GM12875 (cell line): ENCODE results near the gene EPS8L3.
"Not testable (repeated sequence)": the region's sequence is repeated elsewhere in the genome, so short reads cannot be mapped to it uniquely, and the experiment has no call there.

Source experiments
- H3K4me3 ChIP-seq: one replicate; pipeline ENCODE4 v1.5.1; 2011; ENCODE audit warnings: low read depth, low read length, control low read depth
- TF ChIP-seq, protein P1 (sequence below): IDR thresholded peaks from 2 replicates; pipeline ENCODE4 v1.5.1; 2011; ENCODE audit warnings: low read depth, mild to moderate bottlenecking, control low read depth, inconsistent platforms, low read length, moderate library complexity, borderline replicate concordance; ENCODE audit not compliant: insufficient read depth

EPS8L3 gene

DNA sequence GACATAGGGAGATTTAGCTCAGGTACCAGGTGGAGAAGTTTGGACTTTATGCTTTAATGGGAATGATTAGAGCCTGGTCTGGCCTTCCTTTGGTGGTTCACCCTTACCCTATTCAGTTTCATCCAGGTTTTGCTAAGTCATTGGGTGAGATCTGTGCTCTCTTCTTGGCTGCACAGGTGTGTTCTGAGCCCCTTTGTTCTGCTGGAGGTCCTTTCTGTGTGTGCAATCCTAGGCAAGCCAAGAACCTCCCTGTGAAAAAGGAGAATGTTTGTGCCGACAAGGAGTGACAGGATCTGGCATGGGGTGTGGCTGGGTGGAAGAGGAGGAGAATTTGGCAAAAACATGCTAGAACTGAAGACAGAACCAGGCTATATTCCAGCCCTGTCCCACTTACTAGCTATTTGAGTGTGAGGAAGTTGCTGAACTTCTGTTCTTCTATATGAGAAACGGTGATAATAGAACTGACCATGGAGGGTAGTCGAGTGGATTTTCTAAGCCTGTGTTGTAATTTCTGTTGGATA is 47.1 kb downstream of the EPS8L3 start:
- no peak overlapping the region for H3K4me3 ChIP-seq
- TF ChIP-seq, protein P1, sequence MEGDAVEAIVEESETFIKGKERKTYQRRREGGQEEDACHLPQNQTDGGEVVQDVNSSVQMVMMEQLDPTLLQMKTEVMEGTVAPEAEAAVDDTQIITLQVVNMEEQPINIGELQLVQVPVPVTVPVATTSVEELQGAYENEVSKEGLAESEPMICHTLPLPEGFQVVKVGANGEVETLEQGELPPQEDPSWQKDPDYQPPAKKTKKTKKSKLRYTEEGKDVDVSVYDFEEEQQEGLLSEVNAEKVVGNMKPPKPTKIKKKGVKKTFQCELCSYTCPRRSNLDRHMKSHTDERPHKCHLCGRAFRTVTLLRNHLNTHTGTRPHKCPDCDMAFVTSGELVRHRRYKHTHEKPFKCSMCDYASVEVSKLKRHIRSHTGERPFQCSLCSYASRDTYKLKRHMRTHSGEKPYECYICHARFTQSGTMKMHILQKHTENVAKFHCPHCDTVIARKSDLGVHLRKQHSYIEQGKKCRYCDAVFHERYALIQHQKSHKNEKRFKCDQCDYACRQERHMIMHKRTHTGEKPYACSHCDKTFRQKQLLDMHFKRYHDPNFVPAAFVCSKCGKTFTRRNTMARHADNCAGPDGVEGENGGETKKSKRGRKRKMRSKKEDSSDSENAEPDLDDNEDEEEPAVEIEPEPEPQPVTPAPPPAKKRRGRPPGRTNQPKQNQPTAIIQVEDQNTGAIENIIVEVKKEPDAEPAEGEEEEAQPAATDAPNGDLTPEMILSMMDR, result no peak

GRCh38 chr1:109716121-109716520 is 47.6 kb downstream of the EPS8L3 start:
- no peak overlapping the region for H3K4me3 ChIP-seq
- TF ChIP-seq, protein P1, result no peak

- TF ChIP-seq, protein P1, result no peak
- no peak overlapping the region for H3K4me3 ChIP-seq
Observed at GRCh38 chr1:109714661-109715372, 48.9 kb downstream of the EPS8L3 start.

- TF ChIP-seq, protein P1, result no peak
- H3K4me3 ChIP-seq, result no peak overlapping the region
Observed at GRCh38 chr1:109713636-109714035, 50.1 kb downstream of the EPS8L3 start.

DNA sequence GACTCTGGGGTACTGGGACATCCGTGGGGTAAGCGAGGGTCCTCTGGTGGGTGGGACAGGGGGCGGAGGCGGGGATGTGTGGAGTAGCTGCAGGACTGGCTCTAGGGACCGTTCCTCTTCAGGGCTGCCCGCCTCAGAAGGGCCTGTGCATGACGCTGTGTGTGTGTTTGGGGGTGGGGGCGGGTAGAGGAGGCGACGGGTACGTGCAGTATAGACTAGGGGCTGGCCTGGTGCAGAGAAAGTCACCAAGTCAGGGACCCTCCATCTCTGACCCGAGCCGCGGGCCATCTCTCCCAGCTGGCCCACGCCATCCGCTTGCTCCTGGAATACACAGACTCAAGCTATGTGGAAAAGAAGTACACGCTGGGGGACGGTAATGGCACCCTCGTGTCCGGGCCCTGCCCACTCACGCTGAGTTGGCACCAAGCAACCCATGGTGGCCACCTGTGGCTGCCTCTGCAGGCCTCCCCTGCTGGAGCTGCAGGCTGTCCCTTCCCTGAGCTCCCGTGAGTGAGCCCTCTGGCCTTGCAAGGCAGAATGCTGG is 51.3 kb downstream of the EPS8L3 start:
- no peak overlapping the region for H3K4me3 ChIP-seq
- TF ChIP-seq, protein P1, result no peak

DNA sequence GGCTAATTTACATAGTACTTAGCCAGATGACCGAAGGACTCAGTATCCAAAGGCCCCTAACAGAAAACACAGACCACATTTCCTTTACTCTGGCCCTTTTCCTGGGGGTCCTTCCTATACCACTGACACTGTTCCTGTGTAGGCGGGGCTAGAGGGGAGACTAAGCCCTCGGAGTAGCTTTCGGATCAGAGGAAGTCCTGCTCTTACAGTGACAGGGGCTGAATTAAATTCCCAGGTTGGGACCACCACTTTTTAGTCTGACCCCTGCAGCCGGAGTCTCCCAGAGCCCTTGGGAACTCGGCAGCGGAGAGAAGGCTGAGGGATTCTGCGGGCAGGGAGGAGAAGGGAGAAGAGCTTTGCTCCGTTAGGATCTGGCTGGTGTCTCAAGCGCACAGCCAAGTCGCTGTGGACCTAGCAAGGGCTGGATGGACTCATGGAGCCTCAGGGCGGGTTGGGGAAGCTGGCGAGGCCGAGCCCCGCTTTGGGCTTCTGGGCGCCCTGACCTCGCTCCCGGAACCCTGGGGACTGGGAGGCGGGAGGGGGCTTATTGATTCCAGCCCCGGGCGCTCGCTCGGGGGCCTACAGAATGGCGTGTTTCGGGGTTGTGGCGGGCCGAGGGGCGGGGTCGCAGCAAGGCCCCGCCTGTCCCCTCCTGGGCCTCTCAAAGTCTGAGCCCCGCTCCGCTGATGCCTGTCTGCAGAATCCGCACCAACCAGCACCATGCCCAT is 52.0 kb downstream of the EPS8L3 start, which contains the start of gene GSTM5:
GSTM5 (plus strand) TSS at position 659 of the 728 bp plus-strand sequence; CDS start at position 721, 62 bp downstream.
- not testable (repeated sequence) for H3K4me3 ChIP-seq

DNA sequence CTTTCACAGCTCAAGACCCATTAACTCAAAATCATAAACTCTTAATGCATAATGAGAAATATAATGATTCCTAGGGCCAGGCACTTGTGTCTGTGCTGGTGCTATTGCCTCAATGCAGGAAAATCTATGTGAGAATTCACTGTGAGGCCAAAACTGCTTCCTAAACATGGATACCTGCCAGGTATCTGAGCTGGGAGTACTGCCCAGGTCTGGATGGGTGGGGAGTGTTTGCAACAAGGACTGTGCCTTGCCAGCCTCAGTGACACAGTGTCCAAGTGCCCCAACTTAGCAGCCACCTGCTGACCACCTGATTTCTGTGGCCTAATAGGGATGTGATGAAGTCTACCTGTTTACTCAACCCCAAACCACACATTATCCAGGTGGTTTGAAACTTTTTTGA is 53.9 kb downstream of the EPS8L3 start:
- not testable (repeated sequence) for H3K4me3 ChIP-seq

GRCh38 chr1:109708949-109709348 is 54.8 kb downstream of the EPS8L3 start:
- H3K4me3 ChIP-seq, result not testable (repeated sequence)
